Keratinocyte (primary cell): ENCODE data around the gene NOS1.
"Not testable (repeated sequence)": the region's sequence is repeated elsewhere in the genome, so short reads cannot be mapped to it uniquely, and the experiment has no call there.

Source experiments
- EZH2 ChIP-seq: IDR thresholded peaks from one replicate; pipeline ENCODE4 v1.6.1; 2012; ENCODE audit warnings: inconsistent platforms, mild to moderate bottlenecking, low read length, moderate library complexity
- TF ChIP-seq, protein P1 (sequence below), 3 experiments: IDR thresholded peaks in 1 of 3; conservative IDR thresholded peaks in 1 of 3; optimal IDR thresholded peaks in 1 of 3; 2 replicates in 2 of 3; 3 replicates in 1 of 3; pipeline versions ENCODE3 to v1.5.1; 2011; ENCODE audit warnings: low read length in 3 of 3, mild to moderate bottlenecking in 3 of 3, moderate library complexity in 2 of 3, control low read depth in 1 of 3, inconsistent platforms in 1 of 3; ENCODE audit not compliant: insufficient read depth in 2 of 3; ENCODE audit errors: extremely low read depth in 1 of 3

DNA sequence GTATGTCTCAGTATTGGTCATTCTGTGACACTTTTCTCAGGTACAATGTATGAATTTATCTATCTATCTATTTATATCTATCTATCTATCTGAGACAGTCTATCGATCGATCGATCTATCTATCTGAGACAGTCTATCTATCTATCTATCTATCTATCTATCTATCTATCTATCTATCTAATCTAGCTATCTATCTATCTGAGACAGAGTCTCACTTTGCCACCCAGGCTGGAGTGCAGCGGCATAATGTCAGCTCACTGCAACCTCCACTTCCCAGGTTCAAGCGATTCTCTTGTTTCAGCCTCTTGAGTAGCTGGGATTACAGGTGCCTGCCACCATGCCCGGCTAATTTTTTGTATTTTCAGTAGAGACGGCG lies 180.0 kb downstream of the NOS1 start:
- TF ChIP-seq, protein P1, sequence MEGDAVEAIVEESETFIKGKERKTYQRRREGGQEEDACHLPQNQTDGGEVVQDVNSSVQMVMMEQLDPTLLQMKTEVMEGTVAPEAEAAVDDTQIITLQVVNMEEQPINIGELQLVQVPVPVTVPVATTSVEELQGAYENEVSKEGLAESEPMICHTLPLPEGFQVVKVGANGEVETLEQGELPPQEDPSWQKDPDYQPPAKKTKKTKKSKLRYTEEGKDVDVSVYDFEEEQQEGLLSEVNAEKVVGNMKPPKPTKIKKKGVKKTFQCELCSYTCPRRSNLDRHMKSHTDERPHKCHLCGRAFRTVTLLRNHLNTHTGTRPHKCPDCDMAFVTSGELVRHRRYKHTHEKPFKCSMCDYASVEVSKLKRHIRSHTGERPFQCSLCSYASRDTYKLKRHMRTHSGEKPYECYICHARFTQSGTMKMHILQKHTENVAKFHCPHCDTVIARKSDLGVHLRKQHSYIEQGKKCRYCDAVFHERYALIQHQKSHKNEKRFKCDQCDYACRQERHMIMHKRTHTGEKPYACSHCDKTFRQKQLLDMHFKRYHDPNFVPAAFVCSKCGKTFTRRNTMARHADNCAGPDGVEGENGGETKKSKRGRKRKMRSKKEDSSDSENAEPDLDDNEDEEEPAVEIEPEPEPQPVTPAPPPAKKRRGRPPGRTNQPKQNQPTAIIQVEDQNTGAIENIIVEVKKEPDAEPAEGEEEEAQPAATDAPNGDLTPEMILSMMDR (optimal IDR thresholded peaks at IDR 0.05 in 1 of 3, IDR thresholded peaks at IDR 0.05 in 1 of 3, conservative IDR thresholded peaks at IDR 0.05 in 1 of 3; ENCODE audit: extremely low read depth in 1 of 3, insufficient read depth in 2 of 3, low read length in 3 of 3) = not testable (repeated sequence)
- TF ChIP-seq EZH2 = not testable (repeated sequence)
